GM12892 (cell line): ENCODE measurements around the gene BPIFA2.
"Not testable (repeated sequence)": the region's sequence is repeated elsewhere in the genome, so short reads cannot be mapped to it uniquely, and the experiment has no call there.

ENCODE experiments used
- POLR2A ChIP-seq: IDR thresholded peaks from 2 replicates; pipeline ENCODE4 v1.6.1; 2011; ENCODE audit warnings: low read depth, low read length, control low read depth
- POLR2AphosphoS5 ChIP-seq: IDR thresholded peaks from 2 replicates; pipeline ENCODE4 v1.6.1; 2011; ENCODE audit warnings: low read depth, low read length, control low read depth

- TF ChIP-seq POLR2A, POLR2AphosphoS5: not testable (repeated sequence)
Observed at GRCh38 chr20:33185031-33185590, 17.2 kb downstream of the BPIFA2 start.
